WERI-Rb-1 (cell line): ENCODE measurements around the gene CGNL1.
A peak's percentile ranks its signal among the peaks of the same experiment; 100 is the strongest.

Experiments used
- DNase-seq: peaks from one replicate; pipeline ENCODE4 v3.0.0-alpha.2; 2020
- H3K27ac ChIP-seq: fragments of 250-450 bp; sonication (Bioruptor Pico); 2 replicates; pipeline ENCODE4 v1.5.1; 2020; ENCODE audit warnings: mild to moderate bottlenecking, moderate library complexity
- H3K27me3 ChIP-seq: fragments of 250-450 bp; sonication (Bioruptor Pico); 2 replicates; pipeline ENCODE4 v1.5.1; 2021; ENCODE audit warnings: mild to moderate bottlenecking, low read depth, moderate library complexity; ENCODE audit not compliant: insufficient read depth, severe bottlenecking
- H3K36me3 ChIP-seq: fragments of 250-450 bp; sonication (Bioruptor Pico); 2 replicates; pipeline ENCODE4 v1.5.1; 2020; ENCODE audit warnings: mild to moderate bottlenecking, moderate library complexity
- H3K4me3 ChIP-seq: 2 replicates; pipeline ENCODE4 v1.5.1; 2011; ENCODE audit warnings: low read depth, mild to moderate bottlenecking, control low read depth, low read length
- H3K9me3 ChIP-seq: fragments of 250-450 bp; sonication (Bioruptor Pico); 2 replicates; pipeline ENCODE4 v1.5.1; 2021; ENCODE audit warnings: mild to moderate bottlenecking, moderate library complexity; ENCODE audit not compliant: severe bottlenecking
- CTCF ChIP-seq: IDR thresholded peaks from 2 replicates; pipeline ENCODE4 v1.5.1; 2011; ENCODE audit warnings: low read depth, mild to moderate bottlenecking, control low read depth, inconsistent platforms, low read length

CGNL1 gene

GRCh38 chr15:57401546-57401945 is 25.2 kb downstream of the CGNL1 start:
- no peak overlapping the region for H3K4me3 ChIP-seq
- TF ChIP-seq CTCF = no peak
- H3K27ac ChIP-seq = no peak overlapping the region
- no peak for DNase-seq
- H3K36me3 ChIP-seq = no peaks in the 10 kb centered on the region
- H3K9me3 ChIP-seq = peaks cover 2% of the 10 kb centered on the region
- no peaks in the 10 kb centered on the region for H3K27me3 ChIP-seq

GRCh38 chr15:57403017-57403416 is 26.7 kb downstream of the CGNL1 start:
- DNase-seq = no peak
- Histone ChIP-seq H3K27me3 (no peaks in the 10 kb centered on the region), H3K9me3 (peaks cover 2% of the 10 kb centered on the region), H3K4me3 (no peak overlapping the region), H3K36me3 (no peaks in the 10 kb centered on the region), H3K27ac (no peak overlapping the region)
- no peak for TF ChIP-seq CTCF

GRCh38 chr15:57403566-57404325 is 27.4 kb downstream of the CGNL1 start:
- Histone ChIP-seq H3K4me3 (no peak overlapping the region), H3K9me3 (peaks cover 2% of the 10 kb centered on the region), H3K36me3 (no peaks in the 10 kb centered on the region), H3K27ac (no peak overlapping the region), H3K27me3 (no peaks in the 10 kb centered on the region)
- no peak for TF ChIP-seq CTCF
- no peak for DNase-seq

GRCh38 chr15:57405133-57405532 is 28.8 kb downstream of the CGNL1 start:
- no peak for DNase-seq
- Histone ChIP-seq H3K27ac (peak overlapping the region; percentile 72), H3K36me3 (no peaks in the 10 kb centered on the region), H3K27me3 (no peaks in the 10 kb centered on the region), H3K9me3 (peaks cover 2% of the 10 kb centered on the region), H3K4me3 (no peak overlapping the region)
- no peak for TF ChIP-seq CTCF

- H3K27ac ChIP-seq = peak overlapping the region; percentile 72
Measured at GRCh38 chr15:57406062-57406772, 29.9 kb downstream of the CGNL1 start.

More at GRCh38 chr15:57406062-57406772, 29.9 kb downstream of the CGNL1 start:
- H3K9me3 ChIP-seq = peaks cover 2% of the 10 kb centered on the region
- no peaks in the 10 kb centered on the region for H3K27me3 ChIP-seq
- H3K4me3 ChIP-seq = no peak overlapping the region
- DNase-seq = peak; percentile 90
- TF ChIP-seq CTCF = no peak
- no peaks in the 10 kb centered on the region for H3K36me3 ChIP-seq
